Brain microvascular endothelial cell (primary cell): ENCODE results near the gene CDC42EP2.

Experiments
- DNase-seq: peaks from one replicate; pipeline ENCODE4 v3.0.0-alpha.2; 2020
- H3K27ac ChIP-seq: fragments of 250-450 bp; sonication (Bioruptor Pico); 2 replicates; pipeline ENCODE4 v1.5.1; 2020; ENCODE audit warnings: mild to moderate bottlenecking, moderate library complexity
- H3K27me3 ChIP-seq: fragments of 250-450 bp; sonication (Bioruptor Pico); replicated peaks from 2 replicates; pipeline ENCODE4 v1.5.1; 2020; ENCODE audit warnings: mild to moderate bottlenecking
- H3K36me3 ChIP-seq: fragments of 250-450 bp; sonication (Bioruptor Pico); replicated peaks from 2 replicates; pipeline ENCODE4 v1.5.1; 2020; ENCODE audit warnings: mild to moderate bottlenecking
- H3K4me3 ChIP-seq: 2 replicates; pipeline ENCODE4 v1.5.1; 2011; ENCODE audit warnings: low read depth, mild to moderate bottlenecking, control low read depth, low read length, moderate library complexity
- in situ Hi-C: cut with HindIII; loops from 2 replicates; pipeline ENCODE4 v1.10.0; 2017; ENCODE audit warnings: low sequenced_read_pairs, low pct_ligation_motif_present
- TF ChIP-seq, protein P1 (sequence below): IDR thresholded peaks from 2 replicates; pipeline ENCODE4 v1.5.1; 2011; ENCODE audit warnings: low read depth, mild to moderate bottlenecking, moderate library complexity, low read length, control low read depth, inconsistent platforms; ENCODE audit errors: missing control alignments

Gene CDC42EP2

GRCh38 chr11:65295001-65295400 is 19.7 kb upstream of the CDC42EP2 start:
- H3K27ac ChIP-seq, result no peak overlapping the region
- DNase-seq, result no peak
- TF ChIP-seq, protein P1, sequence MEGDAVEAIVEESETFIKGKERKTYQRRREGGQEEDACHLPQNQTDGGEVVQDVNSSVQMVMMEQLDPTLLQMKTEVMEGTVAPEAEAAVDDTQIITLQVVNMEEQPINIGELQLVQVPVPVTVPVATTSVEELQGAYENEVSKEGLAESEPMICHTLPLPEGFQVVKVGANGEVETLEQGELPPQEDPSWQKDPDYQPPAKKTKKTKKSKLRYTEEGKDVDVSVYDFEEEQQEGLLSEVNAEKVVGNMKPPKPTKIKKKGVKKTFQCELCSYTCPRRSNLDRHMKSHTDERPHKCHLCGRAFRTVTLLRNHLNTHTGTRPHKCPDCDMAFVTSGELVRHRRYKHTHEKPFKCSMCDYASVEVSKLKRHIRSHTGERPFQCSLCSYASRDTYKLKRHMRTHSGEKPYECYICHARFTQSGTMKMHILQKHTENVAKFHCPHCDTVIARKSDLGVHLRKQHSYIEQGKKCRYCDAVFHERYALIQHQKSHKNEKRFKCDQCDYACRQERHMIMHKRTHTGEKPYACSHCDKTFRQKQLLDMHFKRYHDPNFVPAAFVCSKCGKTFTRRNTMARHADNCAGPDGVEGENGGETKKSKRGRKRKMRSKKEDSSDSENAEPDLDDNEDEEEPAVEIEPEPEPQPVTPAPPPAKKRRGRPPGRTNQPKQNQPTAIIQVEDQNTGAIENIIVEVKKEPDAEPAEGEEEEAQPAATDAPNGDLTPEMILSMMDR, result no peak
- H3K36me3 ChIP-seq, result peaks cover 3% of the 10 kb centered on the region
- in situ Hi-C loops, result no loop called here
- no peaks in the 10 kb centered on the region for H3K27me3 ChIP-seq
- H3K4me3 ChIP-seq, result no peak overlapping the region

GRCh38 chr11:65295571-65296341 is 18.9 kb upstream of the CDC42EP2 start:
- Histone ChIP-seq H3K27me3 (no peaks in the 10 kb centered on the region), H3K4me3 (no peak overlapping the region), H3K27ac (no peak overlapping the region), H3K36me3 (peaks cover 3% of the 10 kb centered on the region)
- in situ Hi-C loops, result no loop called here
- TF ChIP-seq, protein P1, result no peak
- DNase-seq, result no peak

DNA sequence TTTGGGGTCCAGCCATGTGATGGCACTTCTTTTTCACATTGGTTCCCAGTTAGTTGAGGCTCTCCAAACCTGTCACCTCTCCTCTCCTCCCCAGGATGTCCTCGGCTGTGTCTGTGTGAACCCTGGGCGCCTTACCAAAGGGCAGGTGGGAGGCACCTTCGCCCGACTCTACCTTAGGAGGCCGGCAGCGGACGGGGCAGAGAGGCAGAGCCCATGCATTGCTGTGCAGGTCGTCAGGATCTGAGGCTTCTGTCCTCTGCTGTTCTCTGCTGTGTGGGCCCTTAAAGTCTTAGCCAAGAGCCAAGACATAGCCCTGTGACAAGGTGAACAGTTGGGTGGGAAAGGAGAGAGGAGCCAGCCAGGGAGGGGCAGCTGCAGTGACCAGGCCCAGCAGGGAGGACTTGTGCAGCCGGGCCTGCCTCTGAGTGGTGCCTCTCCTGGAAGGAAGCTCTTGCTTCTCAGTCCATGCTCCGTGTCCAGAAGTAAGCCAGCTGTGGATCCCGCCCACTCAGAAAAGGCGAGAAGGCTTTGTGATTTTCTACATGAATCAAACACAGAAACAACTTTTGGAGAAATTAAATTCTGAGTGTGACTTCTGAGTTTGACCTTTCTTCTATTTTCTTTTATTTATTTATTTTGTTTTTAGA is 17.5 kb upstream of the CDC42EP2 start:
- H3K4me3 ChIP-seq, result no peak overlapping the region
- in situ Hi-C loops, result no loop called here

GRCh38 chr11:65298131-65298535 is 16.5 kb upstream of the CDC42EP2 start:
- H3K36me3 ChIP-seq, result peaks cover 3% of the 10 kb centered on the region
- H3K27me3 ChIP-seq, result no peaks in the 10 kb centered on the region
- TF ChIP-seq, protein P1, result no peak
- in situ Hi-C loops, result no loop called here
- no peak overlapping the region for H3K4me3 ChIP-seq
- peak; percentile 32 for DNase-seq
- H3K27ac ChIP-seq, result no peak overlapping the region

More for the DNA sequence above, 17.5 kb upstream of the CDC42EP2 start:
- Histone ChIP-seq H3K27ac (no peak overlapping the region), H3K36me3 (peaks cover 3% of the 10 kb centered on the region), H3K27me3 (no peaks in the 10 kb centered on the region)
- no peak for DNase-seq
- TF ChIP-seq, protein P1, result no peak

GRCh38 chr11:65298655-65299179 is 15.9 kb upstream of the CDC42EP2 start:
- TF ChIP-seq, protein P1, result no peak
- Histone ChIP-seq H3K27ac (no peak overlapping the region), H3K4me3 (no peak overlapping the region), H3K36me3 (peaks cover 3% of the 10 kb centered on the region), H3K27me3 (no peaks in the 10 kb centered on the region)
- in situ Hi-C loops, result no loop called here
- DNase-seq, result peak; percentile 36
